Measurements from ENCODE around the gene AVEN.

- TF ChIP-seq CTCF (IDR thresholded peaks at IDR 0.05) (no peak), EP300 (IDR thresholded peaks at IDR 0.05) (no peak), POLR2A (IDR thresholded peaks at IDR 0.05) (no peak)
Measured at GRCh38 chr15:33959844-33960548, 79.0 kb downstream of the AVEN start.
